ENCODE data around the gene MKRN2.
A peak's percentile ranks its signal among the peaks of the same experiment; 100 is the strongest.
"Not testable (repeated sequence)": the region's sequence is repeated elsewhere in the genome, so short reads cannot be mapped to it uniquely, and the experiment has no call there.

The MKRN2 gene

GRCh38 chr3:12556690-12557472, at the start of gene MKRN2:
TSS of gene MKRN2 (plus strand) at chr3:12557087. CDS start at chr3:12557151, 64 bp downstream.
- DNase-seq, result peak; percentile 78

- no peak for DNase-seq
Measured at GRCh38 chr3:12507591-12508281, 49.2 kb upstream of the MKRN2 start.

- DNase-seq, result no peak
Measured at GRCh38 chr3:12508291-12508700, 48.6 kb upstream of the MKRN2 start.

- no peak for DNase-seq
Measured at GRCh38 chr3:12509466-12509865, 47.4 kb upstream of the MKRN2 start.

GRCh38 chr3:12512534-12513118, 44.3 kb upstream of the MKRN2 start:
- no peak for DNase-seq

- no peak for DNase-seq
Measured at GRCh38 chr3:12513694-12514446, 43.0 kb upstream of the MKRN2 start.

- DNase-seq, result no peak
Measured at GRCh38 chr3:12515631-12516030, 41.3 kb upstream of the MKRN2 start.

GRCh38 chr3:12516873-12517272, 40.0 kb upstream of the MKRN2 start:
- no peak for DNase-seq

GRCh38 chr3:12518261-12519028, 38.4 kb upstream of the MKRN2 start:
- no peak for DNase-seq

GRCh38 chr3:12521010-12521409, 35.9 kb upstream of the MKRN2 start:
- DNase-seq, result no peak

- no peak for DNase-seq
Measured at GRCh38 chr3:12522721-12523120, 34.2 kb upstream of the MKRN2 start.

GRCh38 chr3:12527757-12528143, 29.1 kb upstream of the MKRN2 start:
- no peak for DNase-seq

- no peak for DNase-seq
Measured at GRCh38 chr3:12532182-12532581, 24.7 kb upstream of the MKRN2 start.

GRCh38 chr3:12536423-12536822, 20.5 kb upstream of the MKRN2 start:
- DNase-seq, result no peak

- no peak for DNase-seq
Measured at GRCh38 chr3:12541625-12542024, 15.3 kb upstream of the MKRN2 start.

GRCh38 chr3:12543497-12543896, 13.4 kb upstream of the MKRN2 start:
- not testable (repeated sequence) for DNase-seq

- DNase-seq, result no peak
Measured at GRCh38 chr3:12544652-12545472, 12.0 kb upstream of the MKRN2 start.

- no peak for DNase-seq
Measured at GRCh38 chr3:12545473-12545791, 11.5 kb upstream of the MKRN2 start, which contains the start of gene MKRN2OS. TSS of gene MKRN2OS (minus strand) at chr3:12545499. CDS start at chr3:12545464, 35 bp downstream.

- no peak for DNase-seq
Measured at GRCh38 chr3:12549971-12550760, 6.7 kb upstream of the MKRN2 start.

GRCh38 chr3:12553921-12554391, 2.9 kb upstream of the MKRN2 start:
- peak; percentile 63 for DNase-seq

- DNase-seq, result no peak
Measured at GRCh38 chr3:12556314-12556689, 585 bp upstream of the MKRN2 start.

Data from NCI-H1092 (cell line).